Peyer's patch (tissue), 4 donors: Measurements from ENCODE around the gene C12orf43.

Experiments
- POLR2A ChIP-seq, 2 donors: fragments of 450-650 bp; IDR thresholded peaks; one replicate each; pipeline ENCODE4 v1.5.1; 2017; ENCODE audit warnings: antibody characterized with exemption in 2 of 2, mild to moderate bottlenecking in 2 of 2, moderate library complexity in 2 of 2
- TF ChIP-seq, protein P1 (sequence below), 6 experiments: fragments of 450-650 bp in 4 of 6; fragments of 200-600 bp in 2 of 6; sonication (generic) in 1 of 6; IDR thresholded peaks; one replicate each; pipeline ENCODE4 v1.5.1; 2017 to 2019; ENCODE audit warnings: antibody characterized with exemption in 6 of 6, mild to moderate bottlenecking in 3 of 6, moderate library complexity in 1 of 6

GRCh38 chr12:121025442-121026226 is 9.3 kb upstream of the C12orf43 start:
- TF ChIP-seq, protein P1, sequence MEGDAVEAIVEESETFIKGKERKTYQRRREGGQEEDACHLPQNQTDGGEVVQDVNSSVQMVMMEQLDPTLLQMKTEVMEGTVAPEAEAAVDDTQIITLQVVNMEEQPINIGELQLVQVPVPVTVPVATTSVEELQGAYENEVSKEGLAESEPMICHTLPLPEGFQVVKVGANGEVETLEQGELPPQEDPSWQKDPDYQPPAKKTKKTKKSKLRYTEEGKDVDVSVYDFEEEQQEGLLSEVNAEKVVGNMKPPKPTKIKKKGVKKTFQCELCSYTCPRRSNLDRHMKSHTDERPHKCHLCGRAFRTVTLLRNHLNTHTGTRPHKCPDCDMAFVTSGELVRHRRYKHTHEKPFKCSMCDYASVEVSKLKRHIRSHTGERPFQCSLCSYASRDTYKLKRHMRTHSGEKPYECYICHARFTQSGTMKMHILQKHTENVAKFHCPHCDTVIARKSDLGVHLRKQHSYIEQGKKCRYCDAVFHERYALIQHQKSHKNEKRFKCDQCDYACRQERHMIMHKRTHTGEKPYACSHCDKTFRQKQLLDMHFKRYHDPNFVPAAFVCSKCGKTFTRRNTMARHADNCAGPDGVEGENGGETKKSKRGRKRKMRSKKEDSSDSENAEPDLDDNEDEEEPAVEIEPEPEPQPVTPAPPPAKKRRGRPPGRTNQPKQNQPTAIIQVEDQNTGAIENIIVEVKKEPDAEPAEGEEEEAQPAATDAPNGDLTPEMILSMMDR (IDR thresholded peaks at IDR 0.05), result no peak
- TF ChIP-seq POLR2A (IDR thresholded peaks at IDR 0.05), result no peak
